Vagina (tissue), 2 donors: ENCODE data around the gene FAM9C.

Experiments
- CTCF ChIP-seq, 3 experiments: fragments of 450-650 bp in 2 of 3; fragments of 200-600 bp in 1 of 3; sonication (generic) in 1 of 3; IDR thresholded peaks; one replicate each; pipeline ENCODE4 v1.5.1; 2017 to 2019; ENCODE audit warnings: antibody characterized with exemption in 3 of 3, mild to moderate bottlenecking in 2 of 3, moderate library complexity in 2 of 3
- POLR2AphosphoS5 ChIP-seq, 2 donors: sonication (generic); formaldehyde crosslinking; IDR thresholded peaks; one replicate each; pipeline ENCODE4 v1.9.0; 2017; ENCODE audit warnings: antibody characterized with exemption in 2 of 2, mild to moderate bottlenecking in 2 of 2, low read depth in 1 of 2; ENCODE audit not compliant: insufficient read depth in 1 of 2

GRCh38 chrX:13082206-13083065, 38.0 kb upstream of the FAM9C start:
- no peak for TF ChIP-seq CTCF (IDR thresholded peaks at IDR 0.05)
- TF ChIP-seq POLR2AphosphoS5 (IDR thresholded peaks at IDR 0.05; ENCODE audit: insufficient read depth in 1 of 2, low read depth in 1 of 2) = no peak
